ENCODE measurements around the gene GRIA3. TPM values are rescaled to one million over a fixed set of nuclear protein-coding genes. Genes with fewer than 3 reads are reported as not detected.
A peak's percentile ranks its signal among the peaks of the same experiment; 100 is the strongest.
"Not testable (repeated sequence)": the region's sequence is repeated elsewhere in the genome, so short reads cannot be mapped to it uniquely, and the experiment has no call there.

The GRIA3 gene
- total RNA-seq, 1 donor from 2014 or later: 18.6 TPM

- Histone ChIP-seq H3K9me3 (ENCODE audit: insufficient read depth, low read depth, low read length) (no peaks in the 10 kb centered on the region), H2AFZ (ENCODE audit: low read depth, low read length) (no peak overlapping the region), H3K9ac (ENCODE audit: low read length) (no peak overlapping the region), H3K4me1 (ENCODE audit: insufficient read depth, low read length) (no peaks in the 10 kb centered on the region), H3K4me2 (ENCODE audit: low read length) (no peak overlapping the region), H3K36me3 (ENCODE audit: insufficient read depth, low read length) (no peaks in the 10 kb centered on the region), H3K27me3 (ENCODE audit: insufficient read depth, low read length) (no peaks in the 10 kb centered on the region), H4K20me1 (ENCODE audit: insufficient read depth, low read length) (no peaks in the 10 kb centered on the region), H3K27ac (ENCODE audit: low read depth, low read length) (no peak overlapping the region), H3K4me3 (ENCODE audit: insufficient read depth, low read depth, low read length) (no peak overlapping the region), H3K79me2 (ENCODE audit: insufficient read depth, low read length) (no peaks in the 10 kb centered on the region)
- Mint-ChIP-seq H3K27ac (ENCODE audit: unreplicated experiment) (no peak overlapping the region), H3K4me1 (ENCODE audit: low read depth, unreplicated experiment) (peaks cover 7% of the 10 kb centered on the region), H3K9me3 (ENCODE audit: unreplicated experiment) (no peaks in the 10 kb centered on the region), H3K36me3 (ENCODE audit: low read depth, unreplicated experiment) (peaks cover 2% of the 10 kb centered on the region), H3K4me3 (ENCODE audit: unreplicated experiment) (no peak overlapping the region), H3K27me3 (ENCODE audit: low read depth, unreplicated experiment) (no peaks in the 10 kb centered on the region)
- peak; percentile 32 for DNase-seq (ENCODE audit: low read depth)
- TF ChIP-seq CTCF (IDR thresholded peaks at IDR 0.05; ENCODE audit: insufficient read depth, low read depth, low read length) (no peak), EZH2 (IDR thresholded peaks at IDR 0.05; ENCODE audit: insufficient read depth, low read length) (no peak)
- FAIRE-seq: peak; percentile 20
Measured at GRCh38 chrX:123361371-123361770, 177.3 kb downstream of the GRIA3 start.

- H3K9me3 Mint-ChIP-seq (ENCODE audit: unreplicated experiment); H3K9ac ChIP-seq (ENCODE audit: low read length); H3K27ac ChIP-seq (ENCODE audit: low read depth, low read length); H3K27me3 ChIP-seq (ENCODE audit: insufficient read depth, low read length); DNase-seq (ENCODE audit: low read depth); H2AFZ ChIP-seq (ENCODE audit: low read depth, low read length); H3K4me1 ChIP-seq (ENCODE audit: insufficient read depth, low read length); H3K27ac Mint-ChIP-seq (ENCODE audit: unreplicated experiment); H3K27me3 Mint-ChIP-seq (ENCODE audit: low read depth, unreplicated experiment); H3K9me3 ChIP-seq (ENCODE audit: insufficient read depth, low read depth, low read length); H4K20me1 ChIP-seq (ENCODE audit: insufficient read depth, low read length); H3K4me3 Mint-ChIP-seq (ENCODE audit: unreplicated experiment); H3K36me3 ChIP-seq (ENCODE audit: insufficient read depth, low read length); H3K4me2 ChIP-seq (ENCODE audit: low read length); H3K36me3 Mint-ChIP-seq (ENCODE audit: low read depth, unreplicated experiment); H3K4me3 ChIP-seq (ENCODE audit: insufficient read depth, low read depth, low read length); H3K79me2 ChIP-seq (ENCODE audit: insufficient read depth, low read length); H3K4me1 Mint-ChIP-seq (ENCODE audit: low read depth, unreplicated experiment): not testable (repeated sequence)
- FAIRE-seq: peak; percentile 89
Measured at GRCh38 chrX:123386196-123386595, 202.1 kb downstream of the GRIA3 start.

- Histone ChIP-seq H3K27me3 (ENCODE audit: insufficient read depth, low read length) (no peaks in the 10 kb centered on the region), H3K9me3 (ENCODE audit: insufficient read depth, low read depth, low read length) (no peaks in the 10 kb centered on the region), H3K4me2 (ENCODE audit: low read length) (no peak overlapping the region), H3K36me3 (ENCODE audit: insufficient read depth, low read length) (no peaks in the 10 kb centered on the region), H3K4me1 (ENCODE audit: insufficient read depth, low read length) (no peaks in the 10 kb centered on the region), H3K4me3 (ENCODE audit: insufficient read depth, low read depth, low read length) (no peak overlapping the region), H2AFZ (ENCODE audit: low read depth, low read length) (no peak overlapping the region), H4K20me1 (ENCODE audit: insufficient read depth, low read length) (no peaks in the 10 kb centered on the region), H3K9ac (ENCODE audit: low read length) (no peak overlapping the region), H3K27ac (ENCODE audit: low read depth, low read length) (no peak overlapping the region), H3K79me2 (ENCODE audit: insufficient read depth, low read length) (no peaks in the 10 kb centered on the region)
- Mint-ChIP-seq H3K9me3 (ENCODE audit: unreplicated experiment) (no peaks in the 10 kb centered on the region), H3K4me3 (ENCODE audit: unreplicated experiment) (no peak overlapping the region), H3K27me3 (ENCODE audit: low read depth, unreplicated experiment) (no peaks in the 10 kb centered on the region), H3K36me3 (ENCODE audit: low read depth, unreplicated experiment) (peaks cover 5% of the 10 kb centered on the region), H3K4me1 (ENCODE audit: low read depth, unreplicated experiment) (peaks cover 8% of the 10 kb centered on the region), H3K27ac (ENCODE audit: unreplicated experiment) (no peak overlapping the region)
- TF ChIP-seq EZH2 (IDR thresholded peaks at IDR 0.05; ENCODE audit: insufficient read depth, low read length): no peak
- no peak for TF ChIP-seq CTCF (IDR thresholded peaks at IDR 0.05; ENCODE audit: insufficient read depth, low read depth, low read length)
- DNase-seq (ENCODE audit: low read depth): peak; percentile 57
- FAIRE-seq: peak; percentile 70
Measured at GRCh38 chrX:123392921-123393320, 208.8 kb downstream of the GRIA3 start.
